T-helper 1 cell treated with Interleukin-12 subunit alpha and Interleukin-12 subunit beta and Interleukin-4 antibody, amounts not matched to agents 30 ng/mL and 1 ng/mL, for 36 hours (primary cell): Measurements from ENCODE around the gene HEATR3. TPM values are rescaled to one million over a fixed set of nuclear protein-coding genes. Genes with fewer than 3 reads are reported as not detected.
"Not testable (repeated sequence)": the region's sequence is repeated elsewhere in the genome, so short reads cannot be mapped to it uniquely, and the experiment has no call there.

Source experiments
- intact Hi-C: fragments of 100-400 bp; cut with micrococcal nuclease; formaldehyde crosslinking; loops from one replicate; pipeline ENCODE4 v1.15.1; 2024
- total RNA-seq: library from RNA; stranded (reverse); gene quantifications from 2 replicates; pipeline ENCODE4 v1.2.3, GENCODE V29; 2022

HEATR3 gene
- total RNA-seq, 1 donor from 2014 or later = 26.8 TPM

DNA sequence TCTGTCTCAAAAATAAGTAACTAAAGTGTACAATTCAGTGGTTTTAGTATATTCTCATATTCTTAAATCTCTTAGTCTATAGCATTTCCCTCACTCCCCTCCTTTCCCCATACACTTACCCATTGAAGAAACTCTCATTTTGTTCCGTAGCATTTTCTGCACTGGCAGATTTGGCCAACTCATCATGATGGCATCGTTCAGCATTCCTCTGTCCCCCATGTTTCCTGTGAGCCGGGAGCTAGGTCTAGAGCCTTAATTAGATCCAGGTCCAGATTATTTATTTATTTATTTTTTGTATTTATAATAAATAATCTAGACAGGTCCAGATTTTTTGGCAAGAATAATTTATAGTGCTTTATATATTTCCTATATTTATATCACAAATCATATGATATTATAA is 31.0 kb downstream of the HEATR3 start:
- intact Hi-C loops = no loop called here

DNA sequence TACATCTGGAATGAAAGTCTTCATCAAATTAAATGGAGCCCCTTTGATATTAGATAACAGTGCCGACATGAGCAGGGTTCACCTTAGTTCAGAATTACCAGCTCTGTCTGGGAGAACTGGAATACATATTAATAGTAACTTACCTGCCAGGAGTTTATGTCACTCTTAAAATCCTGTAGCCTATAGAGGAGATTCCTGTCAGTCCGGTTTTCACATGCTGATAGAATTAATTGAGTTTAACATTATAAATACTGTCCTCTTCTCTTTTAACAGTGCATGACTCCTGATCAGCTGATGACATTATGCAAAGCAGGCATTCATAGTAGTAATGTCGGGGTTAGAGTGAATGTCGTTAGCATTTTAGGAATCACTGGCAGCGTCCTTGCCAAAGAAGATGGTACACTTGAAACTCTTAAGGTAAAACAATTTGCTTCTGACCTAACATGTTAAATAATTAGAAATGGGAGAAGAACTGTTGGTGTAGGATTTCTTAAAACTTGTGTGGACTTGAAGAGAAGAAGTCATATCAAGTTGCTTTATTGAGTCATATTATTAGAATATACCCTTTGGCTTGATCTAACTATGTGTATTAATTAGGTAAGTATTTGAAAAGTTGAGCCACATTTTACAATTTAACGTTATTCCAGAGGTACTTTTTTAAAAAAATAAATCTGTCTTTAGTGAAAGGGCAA is 34.3 kb downstream of the HEATR3 start:
- intact Hi-C loops = no loop called here

DNA sequence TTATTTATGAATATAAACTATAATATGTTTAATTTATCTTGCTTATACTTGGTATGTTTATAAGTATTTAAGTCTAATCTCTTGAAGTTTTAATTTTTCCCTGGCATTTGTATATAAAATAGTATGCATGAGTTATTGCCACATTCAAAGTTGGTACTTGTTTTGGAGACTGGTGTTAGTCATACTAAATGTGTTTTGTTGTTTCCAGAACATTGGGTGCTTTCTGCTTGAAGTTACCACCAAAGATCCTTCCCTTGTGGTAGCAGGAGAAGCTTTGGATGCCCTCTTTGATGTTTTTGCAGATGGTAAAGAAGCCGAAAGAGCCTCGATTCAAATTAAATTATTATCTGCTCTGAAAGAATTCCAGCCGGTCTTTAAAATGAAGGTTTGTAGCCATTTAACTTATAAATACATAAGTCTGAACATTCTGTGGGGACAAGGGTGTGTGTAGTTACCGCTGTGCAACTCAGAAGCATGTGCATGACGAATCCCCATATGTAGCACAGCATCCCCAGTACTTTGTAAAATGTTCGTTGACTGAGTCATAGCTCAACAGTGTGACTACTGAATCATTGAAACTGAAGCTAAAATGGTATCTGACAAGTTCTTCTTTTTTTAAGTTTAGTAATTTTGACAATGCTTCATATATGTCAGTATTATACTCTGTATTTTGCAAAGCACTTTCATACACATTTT is 36.4 kb downstream of the HEATR3 start:
- intact Hi-C loops = loop anchor here (1.0 to 2.0 kb wide), 2 partner anchors 21 to 50 kb away; no protein-coding TSS in a partner anchor

DNA sequence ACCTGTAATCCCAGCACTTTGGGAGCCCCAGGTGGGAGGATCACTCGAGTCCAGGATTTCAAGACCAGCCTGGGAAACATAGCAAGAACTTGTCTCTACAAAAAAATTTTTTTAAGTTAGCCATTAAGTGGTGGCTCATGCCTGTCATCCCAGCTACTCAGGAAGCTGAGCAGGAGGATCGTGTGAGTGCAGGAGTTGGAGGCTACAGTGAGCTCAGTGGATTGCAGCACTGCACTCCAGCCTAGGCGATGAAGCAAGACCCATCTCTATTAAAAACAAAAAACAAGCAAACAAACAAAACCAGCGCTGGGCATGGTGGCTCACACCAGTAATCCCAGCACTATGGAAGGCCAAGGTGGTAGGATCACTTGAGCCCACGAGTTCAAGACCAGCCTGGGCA is 38.0 kb downstream of the HEATR3 start:
- intact Hi-C loops = loop anchor here (2.0 kb wide), 1 partner anchor 19 kb away; no protein-coding TSS in a partner anchor

DNA sequence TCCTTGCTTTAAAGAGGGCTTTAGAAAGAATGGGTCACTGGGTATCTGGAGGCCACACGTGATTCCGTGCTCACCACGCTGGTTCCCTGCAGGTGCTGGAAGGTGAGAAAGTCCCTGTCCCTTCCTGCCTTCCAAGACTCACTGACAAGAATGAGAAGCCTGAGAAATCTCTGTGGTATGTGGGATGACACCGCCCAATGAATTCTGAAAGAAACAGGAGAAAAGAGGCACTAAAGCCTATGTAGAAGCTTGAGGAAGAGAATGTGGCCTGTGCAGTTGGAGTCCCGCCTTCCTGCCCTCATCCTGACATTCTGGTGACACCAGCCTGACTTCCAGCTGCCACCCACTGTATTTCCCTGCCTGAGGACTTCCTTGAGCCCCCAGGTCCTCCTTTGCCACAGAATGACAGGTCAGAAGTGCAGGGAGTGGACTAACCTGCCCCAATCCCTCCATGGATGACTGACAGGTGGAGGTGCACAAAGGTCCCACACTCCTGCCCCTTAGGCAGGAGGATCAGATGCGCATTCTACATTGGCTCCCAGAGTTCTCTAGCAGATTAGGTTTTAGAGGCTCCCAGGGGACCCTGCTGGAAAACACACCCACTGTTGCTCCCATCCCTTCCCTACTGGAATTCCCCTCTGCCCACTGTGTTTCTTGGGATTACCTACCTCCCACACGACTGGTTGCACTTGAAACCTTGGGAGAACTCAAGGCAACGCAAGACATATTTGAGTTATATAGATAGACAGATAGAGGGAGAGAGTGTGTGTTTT is 48.8 kb downstream of the HEATR3 start:
- intact Hi-C loops = no loop called here

DNA sequence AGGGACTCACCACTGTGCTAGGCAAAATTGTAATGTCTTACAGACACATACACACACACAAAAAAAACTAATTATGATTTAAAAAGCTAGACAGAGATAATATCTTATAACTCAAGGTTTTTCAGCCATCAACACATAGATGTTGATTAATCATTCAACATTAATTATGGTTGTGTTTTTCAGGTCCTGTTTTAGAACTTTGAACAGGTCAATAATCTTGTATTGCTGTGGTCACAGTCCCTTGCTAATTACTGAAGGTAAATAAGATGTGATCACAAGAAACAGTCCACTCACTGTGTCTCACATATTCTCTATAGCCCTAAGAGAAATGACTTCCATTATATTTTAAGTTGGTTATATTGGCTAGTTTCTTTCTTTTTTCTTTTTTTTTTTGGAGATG is 54.9 kb downstream of the HEATR3 start:
- intact Hi-C loops = loop anchor here (1.0 kb wide), 4 partner anchors 32 to 95 kb away; partner anchors contain the start of gene CNEP1R1

DNA sequence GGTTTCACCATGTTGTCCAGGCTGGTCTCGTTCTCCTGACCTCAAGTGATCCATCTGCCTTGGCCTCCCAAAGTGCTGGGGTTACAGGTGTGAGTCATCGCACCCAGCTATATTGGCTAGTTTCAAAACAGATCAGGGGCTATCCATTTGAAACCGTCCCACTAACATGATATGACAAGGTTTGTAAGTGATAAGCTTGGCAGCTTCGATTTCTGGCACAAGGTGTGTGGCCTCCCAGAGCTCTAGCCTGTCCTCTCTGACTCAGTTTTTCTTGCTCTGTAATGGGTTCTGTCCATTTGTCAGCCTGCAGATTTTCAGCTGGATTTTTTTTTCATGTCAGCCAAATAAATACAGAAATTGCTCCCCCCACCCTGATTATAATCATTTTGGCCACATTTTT is 55.5 kb downstream of the HEATR3 start:
- intact Hi-C loops = loop anchor here (1.0 kb wide), 4 partner anchors 31 to 96 kb away; partner anchors contain the start of gene CNEP1R1

DNA sequence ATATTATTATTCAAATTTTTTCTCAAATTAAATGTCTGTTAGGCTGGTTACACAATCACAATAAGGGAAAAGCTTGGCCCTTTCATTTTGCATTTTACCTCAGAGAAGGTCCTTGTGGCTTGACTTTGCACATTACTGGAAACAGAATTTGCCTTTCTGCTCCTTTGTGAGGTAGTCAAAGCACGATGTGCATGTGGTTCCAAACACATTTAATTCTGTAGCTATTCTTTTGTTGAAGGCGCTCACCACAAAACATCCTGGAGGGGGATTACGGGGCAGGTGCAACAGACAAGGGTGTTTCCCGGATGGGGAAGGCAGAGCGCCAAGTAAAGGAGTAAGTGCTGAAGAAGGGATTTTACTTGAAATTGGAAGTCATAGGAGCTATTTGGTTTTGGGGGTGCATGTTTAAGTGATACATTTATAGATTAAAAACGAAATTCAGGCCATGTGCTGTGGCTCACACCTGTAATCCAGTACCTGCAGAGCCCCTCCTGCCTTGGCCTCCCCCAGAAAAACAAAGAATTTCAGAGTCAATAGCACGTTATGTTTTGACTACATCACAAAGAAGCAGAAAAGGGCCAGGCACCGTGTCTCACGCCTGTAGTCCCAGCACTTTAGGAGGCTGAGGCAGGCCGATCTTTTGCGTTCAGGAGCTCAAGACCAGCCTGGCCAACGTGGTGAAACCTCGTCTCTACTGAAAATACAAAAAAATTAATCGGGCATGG is 56.1 kb downstream of the HEATR3 start:
- intact Hi-C loops = loop anchor here (1.0 to 2.0 kb wide), 5 partner anchors 19 to 97 kb away; partner anchors contain the start of gene CNEP1R1

DNA sequence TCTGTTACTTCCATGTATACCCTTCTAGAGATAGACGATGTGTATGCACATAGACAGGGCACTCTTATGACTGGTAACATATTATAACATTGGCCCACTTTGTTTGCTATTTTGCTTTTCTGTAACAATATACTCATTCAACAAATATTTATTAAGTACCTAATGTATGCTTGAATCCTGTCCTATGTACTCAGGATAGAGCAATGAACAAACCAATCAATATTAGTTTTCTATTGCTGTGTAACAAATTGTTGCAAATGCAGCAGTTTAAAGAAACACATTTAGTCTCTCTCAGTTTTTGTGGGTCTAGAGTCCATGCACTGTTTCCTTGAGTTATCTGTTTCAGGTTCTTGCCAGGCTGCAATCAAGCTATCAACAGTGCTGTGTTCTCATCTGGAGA is 57.6 kb downstream of the HEATR3 start:
- intact Hi-C loops = loop anchor here (2.0 kb wide), 1 partner anchor 21 kb away; no protein-coding TSS in a partner anchor

DNA sequence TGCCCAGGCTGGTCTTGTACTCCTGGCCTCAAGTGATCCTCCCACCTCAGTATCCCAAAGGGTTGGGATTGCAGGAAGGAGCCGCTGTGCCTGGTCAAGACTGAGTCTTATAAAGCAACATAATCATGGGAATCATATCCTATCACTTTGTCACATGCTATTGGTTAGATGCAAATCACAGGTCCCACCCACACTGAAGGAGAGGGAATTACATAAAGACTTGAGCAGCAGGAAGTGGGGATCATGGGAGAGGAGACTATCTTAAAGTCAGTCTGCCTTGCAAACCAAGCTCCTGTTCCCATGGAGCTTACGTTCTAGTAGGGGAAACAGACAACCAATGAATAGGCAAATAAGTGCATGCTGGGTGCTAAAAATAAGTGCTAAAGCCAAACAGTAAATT is 59.0 kb downstream of the HEATR3 start:
- intact Hi-C loops = no loop called here

DNA sequence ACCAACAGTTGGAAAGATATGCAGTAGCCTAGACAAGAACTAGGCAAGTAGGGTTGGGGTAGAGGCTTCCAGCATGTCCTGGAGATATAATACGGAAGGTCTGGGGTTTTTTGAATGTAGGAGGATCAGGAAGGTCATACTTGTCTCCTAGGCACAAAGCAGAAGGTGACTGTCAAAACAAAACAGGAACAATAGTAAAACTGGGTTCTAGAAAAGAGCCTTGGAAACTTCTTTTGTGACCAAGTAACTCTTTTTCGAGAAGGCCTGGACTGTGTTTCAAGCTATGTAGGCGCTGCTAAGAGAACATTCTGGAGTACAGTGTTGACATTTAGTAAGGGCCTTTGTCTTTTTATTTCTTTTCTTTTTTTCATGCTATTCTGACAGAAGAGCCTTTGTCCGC is 60.4 kb downstream of the HEATR3 start:
- intact Hi-C loops = no loop called here

DNA sequence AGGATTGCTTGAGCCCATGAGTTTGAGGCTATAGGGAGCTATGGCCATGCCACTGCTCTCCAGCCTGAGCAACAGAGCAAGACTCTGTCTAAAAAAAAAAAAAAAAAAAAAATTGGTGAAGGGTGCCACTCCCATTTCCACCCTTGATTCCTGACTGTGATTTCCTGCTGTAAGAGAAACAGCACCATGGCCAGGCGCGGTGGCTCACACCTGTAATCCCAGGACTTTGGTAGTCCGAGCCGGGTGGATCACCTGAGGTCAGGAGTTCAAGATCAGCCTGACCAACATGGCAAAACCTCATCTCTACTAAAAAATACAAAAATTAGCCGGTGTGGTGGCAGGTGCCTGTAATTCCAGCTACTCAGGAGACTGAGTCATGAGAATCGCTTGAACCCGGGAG is 66.8 kb downstream of the HEATR3 start:
- intact Hi-C loops = not testable (repeated sequence)

DNA sequence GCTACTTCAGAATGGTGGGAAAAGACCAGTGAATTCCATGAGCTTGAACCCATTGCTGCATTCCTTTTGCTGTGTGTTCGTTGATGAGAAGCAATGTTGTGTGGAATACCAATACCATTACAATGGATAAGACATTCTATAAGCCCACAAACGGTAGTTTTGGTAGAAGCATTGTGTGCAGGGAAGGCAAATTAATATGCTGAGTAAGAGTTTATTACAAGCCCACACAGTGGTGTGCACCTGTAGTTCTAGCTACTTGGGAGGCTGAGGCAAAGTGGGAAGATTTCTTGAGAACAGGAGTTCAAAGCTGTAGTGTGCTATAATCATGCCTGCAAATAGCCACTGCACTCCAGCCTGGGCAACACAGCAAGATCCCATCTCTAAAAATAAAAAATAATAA is 67.4 kb downstream of the HEATR3 start:
- intact Hi-C loops = no loop called here

DNA sequence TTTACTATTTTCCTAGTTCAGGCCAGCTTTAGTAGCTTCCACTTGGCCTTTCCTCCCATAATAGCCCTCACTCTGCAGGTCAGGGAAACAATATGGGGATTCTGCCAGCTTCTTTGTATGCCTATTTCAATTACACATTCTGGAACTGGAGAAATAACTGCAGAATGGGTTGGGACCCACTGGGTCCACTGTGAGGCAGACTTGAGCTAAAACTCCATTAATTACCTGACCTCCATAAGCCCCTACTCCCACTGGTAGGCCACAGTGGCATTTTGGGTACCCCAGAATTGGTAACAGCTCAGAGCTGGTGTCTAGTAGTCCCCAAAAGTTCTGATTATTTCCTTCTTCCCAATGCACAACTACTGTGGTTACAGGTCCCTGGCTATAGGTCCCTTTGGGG is 70.6 kb downstream of the HEATR3 start:
- intact Hi-C loops = no loop called here

DNA sequence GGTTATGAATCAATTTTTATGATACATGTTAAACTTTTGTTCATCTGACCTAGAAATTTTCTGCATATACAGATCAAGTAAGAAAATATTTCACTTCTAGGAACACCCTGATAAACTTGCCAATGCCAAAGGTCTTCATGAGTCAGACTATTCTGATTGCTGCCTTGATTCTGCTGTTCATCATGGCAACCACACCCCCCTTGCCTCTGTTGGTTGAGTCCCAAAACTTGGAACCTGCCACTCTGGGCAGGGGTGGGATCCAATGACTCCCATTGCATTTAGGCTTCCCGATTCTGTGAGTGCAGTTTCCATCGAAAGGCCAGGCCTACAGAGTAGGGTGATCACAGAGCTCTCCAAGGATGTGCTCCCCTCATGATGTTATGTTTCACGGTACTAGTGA is 71.5 kb downstream of the HEATR3 start:
- intact Hi-C loops = no loop called here

DNA sequence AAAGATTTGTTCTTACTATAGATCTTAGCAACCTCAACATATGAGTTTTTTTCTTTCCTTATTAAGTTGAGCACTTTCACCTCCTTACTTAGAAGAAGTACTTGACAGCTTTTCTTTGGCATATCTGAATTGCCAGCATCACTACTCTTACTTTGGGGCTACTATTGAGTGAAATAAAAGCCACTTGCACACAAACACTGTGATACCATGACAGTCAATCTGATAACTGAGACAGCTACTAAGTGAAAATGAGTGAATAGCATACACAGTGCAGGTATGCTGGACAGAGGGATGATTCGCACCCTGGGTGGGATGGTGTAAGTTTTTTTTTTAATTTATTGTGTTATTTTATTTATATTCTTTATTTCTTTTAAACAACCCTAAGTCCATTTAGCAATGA is 73.8 kb downstream of the HEATR3 start:
- intact Hi-C loops = no loop called here

DNA sequence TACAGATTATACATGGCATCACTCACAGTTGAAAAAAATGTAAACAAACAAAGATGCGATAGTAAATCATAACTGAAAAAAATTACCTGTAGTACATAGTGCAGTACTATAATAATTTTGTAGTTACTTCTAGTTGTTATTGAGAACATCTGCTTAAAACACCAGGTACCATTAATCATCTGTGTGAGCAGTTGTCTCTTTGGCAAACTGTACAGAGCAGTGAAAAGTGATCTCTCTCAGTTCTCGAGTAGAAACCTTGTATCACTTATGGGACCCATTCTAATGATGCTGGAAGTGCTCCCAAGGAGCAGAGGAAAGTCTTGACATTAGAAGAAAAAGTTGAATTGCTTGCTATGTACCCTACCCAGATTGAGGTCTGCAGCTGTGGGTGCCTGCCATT is 78.4 kb downstream of the HEATR3 start:
- intact Hi-C loops = no loop called here

DNA sequence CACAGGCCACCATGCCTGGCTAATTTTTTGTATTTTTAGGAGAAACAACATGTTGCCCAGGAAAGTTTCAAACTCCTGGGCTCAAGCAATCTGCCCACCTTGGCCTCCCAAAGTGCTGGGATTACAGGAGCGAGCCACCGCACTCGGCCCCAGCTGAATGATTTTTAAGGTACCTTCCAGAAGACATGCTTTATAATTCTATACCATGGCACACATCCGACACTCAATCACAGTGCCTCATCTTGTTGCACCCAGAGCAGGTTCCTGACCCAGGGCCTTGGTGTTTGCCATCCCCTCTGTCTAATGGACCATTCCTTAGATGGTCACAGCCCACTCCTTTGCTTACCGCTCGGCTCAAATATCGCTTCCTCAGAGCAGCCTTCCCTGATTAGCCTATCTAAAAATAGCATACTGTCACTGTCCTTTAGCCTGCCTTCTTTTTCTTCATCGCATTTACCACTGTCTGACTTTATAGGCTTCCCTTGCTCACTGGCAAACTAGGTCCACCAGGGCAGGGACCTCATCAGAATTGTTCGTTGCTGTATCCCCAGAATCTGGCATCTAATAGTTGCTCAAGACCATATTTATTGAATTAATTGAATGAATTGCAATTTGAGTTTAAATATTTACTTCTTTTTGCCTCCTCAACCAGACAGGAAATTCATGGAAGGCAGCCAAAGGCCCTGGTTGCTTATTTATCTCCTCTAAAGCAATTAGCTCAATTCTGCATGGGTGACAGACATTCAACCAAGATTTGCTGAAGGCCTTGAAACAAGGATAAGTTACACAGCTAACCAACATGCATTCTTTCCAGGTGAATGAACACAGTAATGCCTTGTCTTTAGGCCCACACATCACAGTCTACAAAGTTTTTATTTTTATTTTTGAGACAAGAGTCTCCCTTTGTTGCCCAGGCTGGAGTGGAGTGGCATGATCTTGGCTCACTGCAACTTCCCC is 81.0 kb downstream of the HEATR3 start:
- intact Hi-C loops = no loop called here

DNA sequence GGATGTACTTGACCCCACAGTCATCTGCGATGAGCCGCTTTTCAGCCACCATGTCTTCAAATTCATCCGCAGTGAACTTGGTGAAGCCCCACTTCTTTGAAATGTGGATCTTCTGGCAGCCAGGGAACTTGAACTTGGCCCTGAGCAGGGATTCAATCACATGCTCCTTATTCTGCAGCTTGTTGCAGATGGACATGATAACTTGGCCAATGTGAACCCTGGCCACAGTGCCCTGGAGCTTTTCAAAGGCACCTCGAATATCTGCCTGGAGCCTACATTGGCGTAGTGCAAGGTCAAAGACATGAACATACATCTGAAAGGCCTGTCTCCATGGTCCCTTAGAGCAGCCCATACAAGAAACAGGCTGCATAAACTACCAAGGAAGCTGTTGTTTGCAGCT is 85.6 kb downstream of the HEATR3 start:
- intact Hi-C loops = loop anchor here (5.0 kb wide), 1 partner anchor 531 kb away; the partner anchor contains the start of gene SNX20

DNA sequence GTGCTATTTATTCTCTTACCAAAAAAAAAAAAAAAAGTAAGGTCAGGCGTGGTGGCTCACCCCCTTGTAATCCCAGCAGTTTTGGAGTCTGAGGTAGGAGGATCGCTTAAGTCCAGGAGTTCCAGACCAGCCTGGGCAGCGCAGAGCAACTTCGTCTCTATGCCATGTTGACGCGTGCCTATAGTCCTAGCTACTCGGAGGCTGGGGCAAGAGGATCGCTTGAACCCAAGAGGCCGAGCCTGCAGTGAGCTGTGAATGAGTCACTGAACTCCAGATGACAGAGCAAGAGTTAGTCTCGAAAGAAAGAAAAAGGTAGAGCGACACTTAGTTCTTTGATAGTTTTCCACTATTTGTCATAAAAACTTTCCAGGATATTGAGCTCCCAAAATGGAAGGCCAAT is 86.0 kb downstream of the HEATR3 start:
- intact Hi-C loops = loop anchor here (1.0 to 5.0 kb wide), 12 partner anchors 30 to 1541 kb away; partner anchors contain the start of genes CNEP1R1, HEATR3, N4BP1 and NKD1
